ENCODE results near the gene ACSM2A. TPM values are rescaled to one million over a fixed set of nuclear protein-coding genes. Genes with fewer than 3 reads are reported as not detected.
"Not testable (repeated sequence)": the region's sequence is repeated elsewhere in the genome, so short reads cannot be mapped to it uniquely, and the experiment has no call there.

The ACSM2A gene, protein sequence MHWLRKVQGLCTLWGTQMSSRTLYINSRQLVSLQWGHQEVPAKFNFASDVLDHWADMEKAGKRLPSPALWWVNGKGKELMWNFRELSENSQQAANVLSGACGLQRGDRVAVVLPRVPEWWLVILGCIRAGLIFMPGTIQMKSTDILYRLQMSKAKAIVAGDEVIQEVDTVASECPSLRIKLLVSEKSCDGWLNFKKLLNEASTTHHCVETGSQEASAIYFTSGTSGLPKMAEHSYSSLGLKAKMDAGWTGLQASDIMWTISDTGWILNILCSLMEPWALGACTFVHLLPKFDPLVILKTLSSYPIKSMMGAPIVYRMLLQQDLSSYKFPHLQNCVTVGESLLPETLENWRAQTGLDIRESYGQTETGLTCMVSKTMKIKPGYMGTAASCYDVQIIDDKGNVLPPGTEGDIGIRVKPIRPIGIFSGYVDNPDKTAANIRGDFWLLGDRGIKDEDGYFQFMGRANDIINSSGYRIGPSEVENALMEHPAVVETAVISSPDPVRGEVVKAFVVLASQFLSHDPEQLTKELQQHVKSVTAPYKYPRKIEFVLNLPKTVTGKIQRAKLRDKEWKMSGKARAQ
- total RNA-seq (2014; rRNA removed; shearing (Covaris generic)): not detected in 2 replicates

DNA sequence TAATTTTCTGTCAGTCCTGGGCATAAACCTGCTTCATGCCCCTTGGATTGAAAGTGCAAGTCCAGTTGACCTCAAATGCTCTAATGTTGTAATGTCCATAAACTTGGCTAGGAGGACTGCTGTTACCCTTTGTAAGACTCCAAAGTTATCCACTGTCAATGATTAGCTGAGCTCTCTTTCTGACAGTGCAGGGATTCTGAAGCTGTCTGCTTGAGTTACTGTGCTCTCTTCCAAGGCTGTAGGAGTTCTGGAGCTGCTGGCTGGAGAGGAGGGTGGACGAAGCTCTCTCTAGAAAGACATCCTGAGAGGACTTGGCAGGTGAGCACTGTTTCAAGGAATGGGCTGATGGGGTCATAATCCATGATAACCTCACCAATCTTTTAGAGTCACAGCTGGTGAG is at the start of gene ACSM2A:
TSS of gene ACSM2A (plus strand) at position 158 of the 400 bp plus-strand sequence. CDS start 8,594 bp downstream, outside the sequence.
- not testable (repeated sequence) for DNase-seq (ENCODE audit: low spot score)

GRCh38 chr16:20402651-20403050 is 48.7 kb upstream of the ACSM2A start:
- no peak for DNase-seq (ENCODE audit: low spot score)

DNA sequence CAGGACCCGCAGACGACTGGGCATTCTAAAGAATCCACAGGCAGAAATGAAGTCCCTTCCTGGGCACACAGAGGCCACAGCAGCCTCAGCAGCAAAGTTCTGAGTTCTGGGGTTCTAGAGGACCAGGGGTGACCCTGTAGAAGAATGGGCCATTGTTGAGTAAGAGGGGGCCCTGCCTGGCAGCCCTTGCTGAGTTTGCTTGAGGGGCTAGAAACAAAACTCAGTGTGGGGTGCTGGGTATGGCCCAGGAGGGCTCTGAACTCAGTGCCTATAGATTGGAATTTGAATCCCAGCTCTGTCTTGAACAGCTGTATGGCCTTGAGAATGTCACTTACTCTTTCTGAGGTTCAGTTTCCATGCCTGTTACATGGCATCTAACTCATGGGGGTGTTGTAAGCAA is 46.7 kb upstream of the ACSM2A start, which contains the start of gene PDILT:
TSS of gene PDILT (minus strand) at position 101 of the 400 bp plus-strand sequence. CDS start 5,437 bp downstream, outside the sequence.
- DNase-seq (ENCODE audit: low spot score): no peak

GRCh38 chr16:20409398-20410120 is 41.8 kb upstream of the ACSM2A start, which contains the start of gene ACSM5:
ACSM5 (plus strand) TSS chr16:20409534; CDS start chr16:20411485, 1,951 bp downstream.
- peak; percentile 48 for DNase-seq (ENCODE audit: low spot score)

GRCh38 chr16:20410121-20410723 is 41.1 kb upstream of the ACSM2A start:
- DNase-seq (ENCODE audit: low spot score): peak; percentile 30

GRCh38 chr16:20411055-20411454 is 40.3 kb upstream of the ACSM2A start:
- no peak for DNase-seq (ENCODE audit: low spot score)

GRCh38 chr16:20415541-20415940 is 35.8 kb upstream of the ACSM2A start:
- peak; percentile 88 for DNase-seq (ENCODE audit: low spot score)

DNA sequence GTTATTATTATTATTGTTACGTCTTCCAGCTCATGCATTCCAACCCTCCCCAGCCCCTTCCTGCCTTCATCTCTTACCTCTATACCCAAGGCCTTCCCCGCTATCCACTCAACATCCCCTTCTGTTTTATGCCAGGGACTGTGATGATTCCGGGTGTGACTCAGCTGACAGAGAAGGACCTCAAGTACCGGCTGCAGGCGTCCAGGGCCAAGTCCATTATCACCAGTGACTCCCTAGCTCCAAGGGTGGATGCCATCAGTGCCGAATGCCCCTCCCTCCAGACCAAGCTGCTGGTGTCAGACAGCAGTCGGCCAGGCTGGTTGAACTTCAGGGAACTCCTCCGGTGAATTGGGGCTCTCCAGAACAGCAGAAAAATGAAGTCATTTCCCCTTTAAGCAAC is 32.2 kb upstream of the ACSM2A start:
- DNase-seq (ENCODE audit: low spot score): peak; percentile 27

DNA sequence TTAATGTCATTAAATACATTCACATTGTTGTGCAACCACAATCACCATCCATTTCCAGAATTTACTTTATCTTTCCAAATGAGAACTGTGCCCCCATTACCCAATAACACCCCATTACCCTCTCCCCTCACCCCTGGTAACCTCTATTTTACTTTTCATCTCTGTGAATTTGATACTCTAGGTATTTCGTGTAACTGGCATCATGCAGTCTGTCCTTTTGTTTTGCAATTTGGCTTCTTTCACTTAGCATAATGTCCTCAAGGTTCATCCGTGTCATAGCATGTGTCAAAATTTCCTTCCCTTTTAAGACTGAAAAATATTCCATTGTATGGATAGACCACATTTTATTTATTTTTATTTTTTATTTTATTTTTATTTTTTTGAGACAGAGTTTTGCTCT is 29.6 kb upstream of the ACSM2A start:
- not testable (repeated sequence) for DNase-seq (ENCODE audit: low spot score)

DNA sequence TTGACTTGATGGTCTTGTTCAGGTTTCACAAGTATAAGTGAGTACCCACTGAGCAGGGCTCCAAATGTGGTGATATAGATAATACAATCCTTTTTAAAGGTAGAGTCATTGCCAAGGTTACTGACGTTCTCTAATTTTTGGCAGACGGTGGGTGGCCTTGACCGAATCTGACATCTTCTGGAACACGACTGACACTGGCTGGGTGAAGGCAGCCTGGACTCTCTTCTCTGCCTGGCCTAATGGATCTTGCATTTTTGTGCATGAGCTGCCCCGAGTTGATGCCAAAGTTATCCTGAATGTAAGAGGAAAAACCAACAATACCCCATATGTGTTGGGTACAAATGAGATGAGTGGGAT is 27.6 kb upstream of the ACSM2A start:
- not testable (repeated sequence) for DNase-seq (ENCODE audit: low spot score)

GRCh38 chr16:20424129-20424866 is 27.0 kb upstream of the ACSM2A start:
- no peak for DNase-seq (ENCODE audit: low spot score)

GRCh38 chr16:20427401-20427797 is 23.9 kb upstream of the ACSM2A start:
- DNase-seq (ENCODE audit: low spot score): peak; percentile 35

DNA sequence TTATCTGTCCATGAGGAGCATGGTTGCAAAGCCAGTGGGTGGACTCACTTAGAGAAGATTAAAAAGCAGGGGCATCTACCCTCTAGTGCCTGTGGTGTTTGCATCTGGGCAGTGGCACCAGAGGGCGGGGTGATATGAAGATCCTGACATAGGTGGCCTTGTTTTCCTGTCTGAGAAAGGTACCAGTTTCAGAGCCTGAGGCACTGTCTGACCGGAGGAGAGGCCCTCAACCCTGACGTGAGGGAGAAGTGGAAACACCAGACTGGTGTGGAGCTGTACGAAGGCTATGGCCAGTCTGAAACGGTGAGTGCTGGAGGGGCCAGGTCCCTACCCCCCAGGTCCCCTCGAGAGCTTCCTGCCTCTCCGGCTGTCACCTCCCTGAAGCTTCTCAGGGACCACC is 21.8 kb upstream of the ACSM2A start:
- not testable (repeated sequence) for DNase-seq (ENCODE audit: low spot score)

GRCh38 chr16:20430480-20430879 is 20.8 kb upstream of the ACSM2A start:
- DNase-seq (ENCODE audit: low spot score): not testable (repeated sequence)

DNA sequence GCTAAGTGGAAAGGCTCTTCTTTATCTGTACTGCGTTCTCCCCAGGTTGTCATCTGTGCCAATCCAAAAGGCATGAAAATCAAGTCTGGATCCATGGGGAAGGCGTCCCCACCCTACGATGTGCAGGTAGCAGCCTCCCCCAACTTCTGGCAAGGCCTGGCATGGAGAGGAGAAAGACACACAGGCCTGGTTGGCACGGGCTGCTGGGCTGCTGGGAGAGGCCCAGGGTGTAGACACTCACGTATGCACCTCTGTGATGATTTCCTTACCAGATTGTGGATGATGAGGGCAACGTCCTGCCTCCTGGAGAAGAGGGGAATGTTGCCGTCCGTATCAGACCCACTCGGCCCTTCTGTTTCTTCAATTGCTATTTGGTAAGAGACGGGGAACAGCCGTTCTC is 20.4 kb upstream of the ACSM2A start:
- no peak for DNase-seq (ENCODE audit: low spot score)

GRCh38 chr16:20438950-20439349 is 12.4 kb upstream of the ACSM2A start:
- not testable (repeated sequence) for DNase-seq (ENCODE audit: low spot score)

GRCh38 chr16:20439820-20440231 is 11.5 kb upstream of the ACSM2A start:
- DNase-seq (ENCODE audit: low spot score): not testable (repeated sequence)

- not testable (repeated sequence) for DNase-seq (ENCODE audit: low spot score)
These were observed 10.6 kb upstream of the ACSM2A start for GRCh38 chr16:20440731-20441130.

DNA sequence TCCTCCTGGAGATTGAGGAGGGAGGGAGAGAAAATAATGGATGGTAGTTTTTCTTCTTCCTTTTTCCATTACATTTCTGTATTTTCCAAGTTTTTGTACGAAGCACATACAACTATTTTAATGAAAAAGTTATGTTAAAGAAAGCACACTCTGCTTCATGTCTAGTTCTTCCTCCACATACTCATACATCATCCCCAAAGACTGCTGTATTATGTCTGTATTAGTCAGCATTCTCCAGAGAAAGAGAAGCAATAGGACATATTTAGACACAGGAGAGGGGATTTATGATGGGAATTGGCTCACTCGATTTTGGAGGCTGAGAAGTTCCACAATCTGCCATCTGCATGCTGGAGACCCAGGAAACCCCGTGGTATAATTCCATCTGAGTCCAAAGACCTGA is 10.1 kb upstream of the ACSM2A start:
- no peak for DNase-seq (ENCODE audit: low spot score)

GRCh38 chr16:20441859-20442258 is 9.5 kb upstream of the ACSM2A start:
- not testable (repeated sequence) for DNase-seq (ENCODE audit: low spot score)
